ENCODE measurements around the gene GRM6.
A peak's percentile ranks its signal among the peaks of the same experiment; 100 is the strongest.

GRM6 gene

GRCh38 chr5:178994580-178995340 lies at the start of gene GRM6:
TSS of gene GRM6 (minus strand) at chr5:178995320. CDS start at chr5:178994944, 376 bp downstream.
- peak; percentile 13 for DNase-seq

GRCh38 chr5:179044765-179045164 lies 49.6 kb upstream of the GRM6 start:
- no peak for DNase-seq

GRCh38 chr5:179033004-179033580 lies 38.0 kb upstream of the GRM6 start:
- DNase-seq: no peak

GRCh38 chr5:179023528-179024189 lies 28.5 kb upstream of the GRM6 start, which contains the start of gene ZNF879:
TSS of gene ZNF879 (plus strand) at chr5:179023804. CDS start at chr5:179025005, 1,201 bp downstream.
- DNase-seq: peak; percentile 96

- peak; percentile 7 for DNase-seq
Measured at GRCh38 chr5:179008667-179009066, 13.5 kb upstream of the GRM6 start.

- DNase-seq: no peak
Measured at GRCh38 chr5:179006564-179006963, 11.4 kb upstream of the GRM6 start.

- DNase-seq: no peak
Measured at GRCh38 chr5:178998441-178998840, 3.3 kb upstream of the GRM6 start.

GRCh38 chr5:178997191-178997590 lies 2.1 kb upstream of the GRM6 start:
- no peak for DNase-seq

- no peak for DNase-seq
Measured at GRCh38 chr5:178996156-178996555, 1.0 kb upstream of the GRM6 start.

- no peak for DNase-seq
Measured at GRCh38 chr5:178995341-178995690, 196 bp upstream of the GRM6 start.

- DNase-seq: no peak
Measured at GRCh38 chr5:178993955-178994579, 1.1 kb downstream of the GRM6 start.

GRCh38 chr5:178993236-178993765 lies 1.8 kb downstream of the GRM6 start:
- no peak for DNase-seq

GRCh38 chr5:178992291-178992895 lies 2.7 kb downstream of the GRM6 start:
- DNase-seq: no peak

GRCh38 chr5:178991190-178992145 lies 3.7 kb downstream of the GRM6 start:
- DNase-seq: no peak

GRCh38 chr5:178990491-178990890 lies 4.6 kb downstream of the GRM6 start:
- no peak for DNase-seq

- no peak for DNase-seq
Measured at GRCh38 chr5:178989311-178989710, 5.8 kb downstream of the GRM6 start.

- DNase-seq: no peak
Measured at GRCh38 chr5:178988436-178989220, 6.5 kb downstream of the GRM6 start.

GRCh38 chr5:178986326-178986960 lies 8.7 kb downstream of the GRM6 start:
- no peak for DNase-seq

GRCh38 chr5:178984145-178985072 lies 10.7 kb downstream of the GRM6 start:
- no peak for DNase-seq
